ENCODE measurements around the gene PAX4. TPM values are rescaled to one million over a fixed set of nuclear protein-coding genes. Genes with fewer than 3 reads are reported as not detected.

Gene PAX4
- total RNA-seq, 1 experiment from 2014 or later = not detected

GRCh38 chr7:127609297-127609696 is 8.6 kb downstream of the PAX4 start:
- ATAC-seq (no peak), DNase-seq (ENCODE audit: low read depth, low spot score) (no peak)
- TF ChIP-seq ATF3 (IDR thresholded peaks at IDR 0.05) (no peak), JUND (IDR thresholded peaks at IDR 0.05) (no peak), FOSL1 (IDR thresholded peaks at IDR 0.05; ENCODE audit: low read depth) (no peak), MAX (IDR thresholded peaks at IDR 0.05) (no peak)
- Histone ChIP-seq H3K4me3 (replicated peaks in 1 of 2; ENCODE audit: low read depth in 1 of 2, low read length in 2 of 2) (no peak overlapping the region), H3K36me3 (ENCODE audit: control insufficient read depth in 1 of 2, insufficient read depth in 2 of 2, low read length in 2 of 2) (no peaks in the 10 kb centered on the region), H3K4me1 (ENCODE audit: control insufficient read depth in 1 of 2, insufficient read depth in 2 of 2, low read length in 2 of 2) (no peaks in the 10 kb centered on the region), H3K4me2 (ENCODE audit: low read length) (no peak overlapping the region), H2AFZ (ENCODE audit: low read depth, low read length, poor library complexity, severe bottlenecking) (no peak overlapping the region), H3K27ac (ENCODE audit: low read depth, low read length) (no peak overlapping the region), H3K9ac (ENCODE audit: low read length) (no peak overlapping the region), H3K9me2 (ENCODE audit: insufficient read depth) (no peaks in the 10 kb centered on the region), H4K20me1 (ENCODE audit: insufficient read depth) (no peaks in the 10 kb centered on the region), H3K27me3 (ENCODE audit: insufficient read depth, low read length) (peaks cover 11% of the 10 kb centered on the region; the same call in 1 of the 2 replicates), H3K79me2 (ENCODE audit: insufficient read depth, low read length) (no peaks in the 10 kb centered on the region), H3K9me3 (ENCODE audit: control insufficient read depth in 1 of 2, insufficient read depth in 1 of 2, low read depth in 1 of 2, low read length in 2 of 2) (peaks cover 0 to 6% of the 10 kb centered on the region in 2 experiments; a peak in 1 of 4 replicates)
- CTCF ChIA-PET = no interaction called here
- RAD21 ChIA-PET (ENCODE audit: low non-redundant PET in 1 of 2, low total read pairs in 2 of 2, uncharacterized antibody in 2 of 2, unreplicated experiment in 2 of 2) = no interaction called here
- BruUV-seq (replicated peaks) = no TSS peak
- POLR2A ChIA-PET = no interaction called here
- intact Hi-C loops (cut with micrococcal nuclease) = no loop called here

DNA sequence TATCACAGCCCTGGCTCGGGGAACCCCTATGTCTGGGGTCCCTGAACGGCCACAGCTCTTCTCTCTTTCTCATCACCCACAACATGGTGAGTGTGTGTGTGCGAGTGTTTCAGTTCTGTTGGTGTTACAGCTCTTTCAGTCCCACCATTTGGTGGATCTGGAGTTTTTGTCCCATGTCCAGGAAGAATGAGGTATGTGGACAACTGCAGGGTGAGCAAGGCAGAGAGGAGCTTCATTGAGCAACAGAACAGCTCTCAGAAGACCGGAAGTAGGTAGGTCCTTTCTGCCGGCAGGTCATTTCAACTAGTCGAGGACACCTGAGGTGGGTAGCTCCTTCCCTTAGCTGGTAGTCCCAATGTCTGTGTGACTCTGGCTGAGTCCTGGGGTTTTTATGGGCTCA is 9.5 kb downstream of the PAX4 start:
- Histone ChIP-seq H3K27ac (ENCODE audit: low read depth, low read length) (no peak overlapping the region), H4K20me1 (ENCODE audit: insufficient read depth) (no peaks in the 10 kb centered on the region), H3K36me3 (ENCODE audit: control insufficient read depth in 1 of 2, insufficient read depth in 2 of 2, low read length in 2 of 2) (no peaks in the 10 kb centered on the region), H2AFZ (ENCODE audit: low read depth, low read length, poor library complexity, severe bottlenecking) (no peak overlapping the region), H3K4me2 (ENCODE audit: low read length) (no peak overlapping the region), H3K79me2 (ENCODE audit: insufficient read depth, low read length) (no peaks in the 10 kb centered on the region), H3K9ac (ENCODE audit: low read length) (no peak overlapping the region), H3K27me3 (ENCODE audit: insufficient read depth, low read length) (peaks cover 3% of the 10 kb centered on the region; the same call in 1 of the 2 replicates), H3K4me1 (ENCODE audit: control insufficient read depth in 1 of 2, insufficient read depth in 2 of 2, low read length in 2 of 2) (no peaks in the 10 kb centered on the region), H3K4me3 (replicated peaks in 1 of 2; ENCODE audit: low read depth in 1 of 2, low read length in 2 of 2) (no peak overlapping the region), H3K9me2 (ENCODE audit: insufficient read depth) (no peaks in the 10 kb centered on the region), H3K9me3 (ENCODE audit: control insufficient read depth in 1 of 2, insufficient read depth in 1 of 2, low read depth in 1 of 2, low read length in 2 of 2) (peaks cover 0 to 6% of the 10 kb centered on the region in 2 experiments; a peak in 1 of 4 replicates)
- no peak for DNase-seq (ENCODE audit: low read depth, low spot score)
- CTCF ChIA-PET = no interaction called here
- TF ChIP-seq ELF1 (IDR thresholded peaks at IDR 0.05; ENCODE audit: borderline replicate concordance, low read depth) (no peak), EGR1 (IDR thresholded peaks at IDR 0.05; ENCODE audit: low read depth) (no peak), YY1 (IDR thresholded peaks at IDR 0.05; ENCODE audit: extremely low read depth, insufficient replicate concordance, low read depth, low read length) (no peak)
- no peak for ATAC-seq
- BruUV-seq (replicated peaks) = no TSS peak
- POLR2A ChIA-PET = no interaction called here
- RAD21 ChIA-PET (ENCODE audit: low non-redundant PET in 1 of 2, low total read pairs in 2 of 2, uncharacterized antibody in 2 of 2, unreplicated experiment in 2 of 2) = no interaction called here
- intact Hi-C loops (cut with micrococcal nuclease) = no loop called here

Data from HCT116 (cell line).